Esophagus mucosa (tissue), 1 donor: ENCODE data around the gene CCDC134. TPM values are rescaled to one million over a fixed set of nuclear protein-coding genes. Genes with fewer than 3 reads are reported as not detected.
"Not testable (repeated sequence)": the region's sequence is repeated elsewhere in the genome, so short reads cannot be mapped to it uniquely, and the experiment has no call there.

Experiments
- ATAC-seq: fragments of 200-7000 bp; cut with Tn5 transposase; one replicate; pipeline ENCODE4 v1.9.1; 2020
- total RNA-seq: library from RNA; stranded (reverse); gene quantifications from one replicate; pipeline ENCODE4 v1.2.4, GENCODE V29; 2023
- donor health status: DM: yes; HTN: yes; CAD: no.

The CCDC134 gene
- total RNA-seq, 1 donor from 2014 or later = 6.9 TPM

DNA sequence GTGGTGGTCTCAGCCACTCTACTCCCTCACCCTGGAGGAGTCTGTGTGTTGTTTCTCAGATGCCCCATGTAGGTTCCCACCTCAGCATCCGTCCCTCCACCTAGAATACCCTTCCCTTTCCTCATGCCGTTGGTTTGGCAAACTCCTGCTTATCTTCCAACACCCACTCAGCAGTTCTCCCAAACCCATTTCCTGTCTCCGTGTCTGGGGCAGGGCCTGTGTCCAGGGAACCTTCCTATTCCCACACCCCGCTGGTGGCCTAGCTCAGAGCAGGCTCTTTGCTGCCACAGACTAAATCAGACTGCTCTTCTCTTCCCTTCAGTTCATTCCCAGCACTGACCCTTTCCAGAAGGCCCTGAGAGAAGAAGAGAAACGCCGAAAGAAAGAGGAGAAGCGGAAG is 24.9 kb downstream of the CCDC134 start:
- no peak for ATAC-seq

GRCh38 chr22:41826021-41826420 is 25.5 kb downstream of the CCDC134 start:
- ATAC-seq = no peak

DNA sequence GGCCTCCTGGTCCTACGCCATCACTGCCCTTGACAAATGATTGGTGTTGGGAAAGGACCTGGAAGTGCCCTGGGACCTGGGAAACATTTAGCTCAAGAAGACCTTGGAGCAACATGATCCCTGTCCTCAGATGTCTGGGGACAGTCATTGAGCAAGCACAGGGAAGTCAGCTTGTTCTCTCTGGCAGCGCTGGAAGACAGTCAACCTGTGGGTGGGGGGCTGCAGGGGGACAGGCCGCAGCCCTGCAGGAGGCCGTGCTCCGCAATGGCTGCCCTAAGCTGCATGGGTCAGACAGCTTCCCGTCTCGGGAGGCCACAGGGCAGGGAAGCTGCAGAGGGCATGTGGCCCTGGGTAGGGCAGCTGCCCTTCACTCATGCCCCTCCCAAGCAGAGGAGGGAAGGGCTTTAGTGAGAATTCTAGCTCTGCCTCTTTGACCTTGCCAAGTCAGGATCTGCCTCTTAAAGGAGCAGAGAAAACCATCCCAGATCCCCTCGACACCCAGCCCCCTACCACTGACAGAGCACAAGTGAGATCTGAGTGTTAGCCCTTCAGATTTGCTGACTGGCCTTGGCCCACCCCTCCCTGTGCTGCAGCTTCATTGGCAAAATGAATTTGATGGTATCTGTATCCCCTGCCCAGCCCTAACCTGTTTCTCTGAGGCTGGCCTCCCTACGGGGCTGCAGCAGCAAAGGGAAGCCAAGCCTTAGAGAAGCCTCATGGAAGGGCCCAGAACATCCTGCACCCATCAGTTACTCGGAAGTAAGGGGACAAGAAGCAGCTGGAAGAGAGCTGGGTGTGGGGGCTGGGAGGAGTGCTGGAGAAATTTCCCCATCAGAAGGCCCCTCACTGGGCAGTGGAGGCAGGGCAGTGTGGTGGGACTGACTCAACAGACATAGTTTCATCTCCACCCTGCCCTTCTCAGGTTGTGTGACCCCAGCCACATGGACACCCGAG is 26.2 kb downstream of the CCDC134 start:
- no peak for ATAC-seq

- no peak for ATAC-seq
Measured at GRCh38 chr22:41827671-41828070, 27.2 kb downstream of the CCDC134 start.

DNA sequence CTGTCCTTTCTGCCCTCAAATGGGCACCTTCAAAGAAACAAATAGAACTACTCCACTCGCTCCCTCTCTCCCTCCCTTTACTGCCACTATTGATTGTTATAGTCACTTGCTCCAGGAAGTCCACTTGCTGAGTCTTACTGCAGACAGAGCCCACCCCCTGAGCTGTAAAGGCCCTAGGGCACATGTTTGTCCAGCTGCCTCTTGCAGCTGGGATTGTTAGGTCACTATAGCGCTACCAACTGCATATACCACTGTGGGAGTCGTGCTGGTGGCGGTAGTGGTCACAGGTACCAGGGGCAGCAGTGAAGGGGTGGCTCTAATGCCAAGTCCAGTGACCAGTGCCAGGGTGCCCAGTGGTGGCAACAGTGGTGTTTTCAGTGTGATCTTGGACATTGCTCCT is 28.0 kb downstream of the CCDC134 start:
- no peak for ATAC-seq

GRCh38 chr22:41830174-41830573 is 29.7 kb downstream of the CCDC134 start:
- ATAC-seq = no peak

DNA sequence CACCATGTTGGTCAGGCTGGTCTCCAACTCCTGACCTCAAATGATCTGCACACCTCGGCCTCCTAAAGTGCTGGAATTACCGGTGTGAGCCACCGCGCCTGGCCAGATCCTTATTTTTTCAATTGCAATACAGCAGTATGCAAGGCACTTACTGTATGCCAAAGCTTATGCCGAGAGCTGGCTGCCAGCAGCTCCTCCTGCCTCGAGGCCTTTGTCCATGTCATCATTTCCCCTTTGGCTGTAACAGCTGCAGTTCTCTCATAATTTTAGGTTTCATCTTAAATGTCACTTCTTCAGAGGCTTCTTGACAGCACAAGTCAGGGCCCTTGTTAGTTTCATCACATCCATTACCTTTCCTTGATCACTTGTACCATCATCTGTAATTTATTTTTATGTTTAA is 30.9 kb downstream of the CCDC134 start:
- ATAC-seq = no peak

DNA sequence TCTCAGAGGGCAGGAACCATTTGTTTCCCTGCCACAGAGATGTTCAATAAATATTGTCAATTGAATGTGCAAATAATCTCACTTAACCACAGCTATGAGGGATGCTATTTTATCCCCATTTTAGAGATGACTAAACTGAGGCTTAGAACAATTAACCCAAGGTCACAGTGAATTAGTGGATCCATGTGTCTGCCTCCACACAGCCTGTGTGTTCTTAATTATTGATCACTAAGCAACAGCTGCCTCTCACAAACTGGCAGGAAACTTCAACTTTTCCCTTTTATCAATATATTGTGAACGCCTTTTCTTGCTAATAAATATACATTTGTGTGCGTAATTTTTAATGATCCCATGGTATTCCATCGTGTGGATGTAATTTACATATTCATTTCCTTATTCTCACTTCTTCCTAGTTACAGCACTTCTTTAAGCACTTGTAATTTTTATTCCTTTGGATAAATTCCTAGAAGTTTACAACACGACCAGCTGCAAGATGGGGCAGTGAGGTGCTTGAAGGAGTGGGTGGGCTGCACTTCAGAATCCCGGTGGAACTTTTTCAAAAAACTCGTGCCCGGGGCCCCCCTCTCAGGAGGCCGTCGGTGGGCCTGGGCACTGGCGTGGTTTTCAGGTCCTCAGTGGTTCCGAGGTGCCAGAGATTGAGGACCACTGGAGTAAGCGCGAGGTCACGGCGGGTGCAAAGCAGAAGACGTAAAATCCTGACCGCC is 31.5 kb downstream of the CCDC134 start:
- ATAC-seq = no peak

GRCh38 chr22:41832553-41833368 is 32.3 kb downstream of the CCDC134 start, which contains the start of gene SREBF2:
SREBF2 (plus strand) TSS chr22:41833105; CDS start chr22:41833271, 166 bp downstream.
- ATAC-seq = peak; percentile 96

- ATAC-seq = peak; percentile 32
Measured at GRCh38 chr22:41833369-41834004, 33.0 kb downstream of the CCDC134 start.

DNA sequence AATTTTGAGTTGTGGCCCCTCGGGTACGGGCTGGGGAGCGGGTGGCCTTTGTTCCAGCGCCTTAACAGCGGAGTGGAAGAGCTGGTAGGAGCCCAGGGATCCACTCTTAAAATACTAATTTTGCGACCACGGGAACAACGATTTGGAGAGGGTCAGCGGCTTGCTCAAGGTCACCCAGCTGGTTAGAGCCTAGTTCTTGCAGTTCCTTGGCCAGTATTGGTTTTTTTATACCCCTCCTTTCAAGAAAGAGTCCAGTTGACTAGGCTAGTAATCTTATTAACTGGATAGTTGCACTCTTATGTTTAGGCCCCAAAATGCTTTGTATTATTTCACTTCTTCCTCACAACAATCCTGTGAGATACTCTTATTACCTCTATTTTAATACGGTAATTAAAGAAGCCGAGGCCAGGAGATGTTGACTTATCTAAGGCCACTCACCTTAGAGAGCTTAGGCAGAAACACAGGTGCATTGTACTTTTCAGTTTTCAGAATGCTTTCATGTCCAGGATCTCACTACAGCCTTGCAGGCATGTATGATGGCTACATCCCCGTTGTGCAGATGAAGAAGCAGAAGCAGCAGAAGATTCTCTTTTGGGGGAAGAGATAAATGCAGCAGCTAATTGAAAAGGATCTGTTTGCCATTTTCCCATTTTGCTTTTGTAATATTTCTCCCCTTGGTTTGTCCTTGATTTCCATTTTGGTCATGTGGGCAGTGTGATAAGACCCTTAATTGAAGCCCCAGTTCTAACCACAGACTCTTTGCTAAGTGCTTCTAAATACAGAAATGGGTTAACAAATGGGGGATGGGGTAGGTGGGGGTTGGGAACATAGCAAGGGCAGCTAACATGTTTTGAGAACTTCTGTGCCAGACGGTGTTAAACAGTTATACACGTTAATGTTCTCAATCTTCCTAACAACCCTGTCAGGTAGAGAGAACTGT is 33.8 kb downstream of the CCDC134 start:
- no peak for ATAC-seq

DNA sequence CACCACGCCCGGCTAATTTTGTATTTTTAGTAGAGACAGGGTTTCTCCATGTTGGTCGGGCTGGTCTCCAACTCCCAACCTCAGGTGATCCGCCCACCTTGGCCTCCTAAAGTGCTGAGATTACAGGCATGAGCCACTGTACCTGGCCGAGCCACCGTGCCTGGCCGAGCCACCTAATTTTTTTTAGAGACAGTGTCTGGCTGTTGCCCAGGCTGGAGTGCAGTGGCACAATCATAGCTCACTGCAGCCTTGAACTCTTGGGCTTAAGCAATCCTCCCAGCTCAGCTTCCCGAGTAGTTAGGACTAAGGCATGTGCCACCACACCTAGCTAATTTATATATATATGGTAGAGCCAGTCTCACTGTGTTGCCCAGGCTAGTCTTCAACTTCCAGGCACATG is 35.0 kb downstream of the CCDC134 start:
- ATAC-seq = not testable (repeated sequence)

DNA sequence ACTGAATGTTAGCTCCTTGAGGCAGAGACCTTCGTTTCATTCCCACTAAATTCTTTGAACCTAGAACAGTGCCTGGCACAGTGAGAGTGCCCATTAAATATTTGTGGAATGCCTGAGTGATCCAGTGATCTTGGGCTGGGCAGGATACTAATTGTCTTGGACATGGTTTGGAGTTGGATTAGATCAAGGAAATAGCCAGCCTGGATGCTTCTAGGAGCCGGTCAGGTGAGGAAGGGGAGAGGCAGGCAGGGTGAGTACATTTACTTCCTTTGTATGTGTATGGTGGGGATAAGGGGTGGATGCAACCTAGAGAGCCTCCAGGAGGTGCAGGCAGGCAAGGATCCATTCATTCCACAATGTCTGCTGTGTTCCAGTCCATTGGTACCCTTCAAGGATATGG is 36.1 kb downstream of the CCDC134 start:
- ATAC-seq = no peak

DNA sequence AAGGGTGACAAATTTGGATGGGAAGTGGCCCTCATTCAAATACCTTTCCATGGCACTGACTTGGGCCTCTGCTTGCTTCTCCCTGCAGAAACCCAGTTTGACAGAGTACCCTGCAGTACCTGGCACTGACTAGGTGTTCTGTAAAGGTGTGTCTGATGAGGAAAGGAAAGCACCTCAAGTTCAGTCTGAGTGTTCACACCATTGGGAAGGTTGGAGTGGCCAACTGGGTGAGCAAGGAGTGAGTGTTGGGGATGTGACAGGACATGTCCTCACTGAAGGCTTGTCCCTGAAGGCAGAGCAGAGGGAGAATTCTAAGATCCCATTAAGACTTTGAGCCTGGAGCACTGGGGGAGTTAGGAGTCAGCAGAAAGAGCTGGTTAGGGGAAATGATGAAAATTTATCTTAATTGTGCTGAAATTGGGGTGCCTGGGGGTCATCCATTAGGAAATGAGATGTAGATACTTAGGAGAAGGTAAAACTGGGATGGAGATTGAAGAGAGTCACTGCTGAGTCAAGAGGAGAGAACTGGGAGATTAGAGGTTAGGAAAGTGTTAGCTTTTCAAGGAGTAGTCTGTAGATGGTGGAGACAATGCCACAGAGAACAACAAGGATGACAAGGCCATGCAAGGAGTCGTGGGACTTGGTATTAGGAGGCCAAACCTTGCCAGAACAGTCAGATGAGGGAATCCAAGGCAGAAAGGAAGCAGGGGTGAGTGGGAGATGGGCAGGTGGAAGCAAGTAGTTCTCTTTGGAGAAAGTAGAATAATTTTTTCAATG is 38.6 kb downstream of the CCDC134 start:
- peak; percentile 92 for ATAC-seq

DNA sequence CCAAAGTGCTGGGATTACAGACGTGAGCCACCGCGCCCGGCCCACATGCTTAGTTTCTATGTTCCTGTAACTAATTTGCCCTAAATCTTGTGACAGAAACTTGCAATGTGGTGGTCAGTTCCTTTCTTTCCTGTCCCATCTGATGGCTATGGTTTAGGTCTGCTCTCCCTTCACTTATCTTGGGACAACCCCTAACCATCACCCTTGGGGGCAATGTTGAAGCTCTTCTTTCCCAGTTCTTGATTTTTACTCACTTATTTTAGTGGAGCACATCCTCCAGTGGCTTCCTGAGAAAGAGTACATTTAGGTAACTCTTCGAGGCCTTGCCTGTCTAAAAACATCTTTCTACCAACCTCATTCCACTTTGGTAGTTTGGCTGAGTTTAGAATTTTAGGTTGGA is 39.7 kb downstream of the CCDC134 start:
- ATAC-seq = no peak

DNA sequence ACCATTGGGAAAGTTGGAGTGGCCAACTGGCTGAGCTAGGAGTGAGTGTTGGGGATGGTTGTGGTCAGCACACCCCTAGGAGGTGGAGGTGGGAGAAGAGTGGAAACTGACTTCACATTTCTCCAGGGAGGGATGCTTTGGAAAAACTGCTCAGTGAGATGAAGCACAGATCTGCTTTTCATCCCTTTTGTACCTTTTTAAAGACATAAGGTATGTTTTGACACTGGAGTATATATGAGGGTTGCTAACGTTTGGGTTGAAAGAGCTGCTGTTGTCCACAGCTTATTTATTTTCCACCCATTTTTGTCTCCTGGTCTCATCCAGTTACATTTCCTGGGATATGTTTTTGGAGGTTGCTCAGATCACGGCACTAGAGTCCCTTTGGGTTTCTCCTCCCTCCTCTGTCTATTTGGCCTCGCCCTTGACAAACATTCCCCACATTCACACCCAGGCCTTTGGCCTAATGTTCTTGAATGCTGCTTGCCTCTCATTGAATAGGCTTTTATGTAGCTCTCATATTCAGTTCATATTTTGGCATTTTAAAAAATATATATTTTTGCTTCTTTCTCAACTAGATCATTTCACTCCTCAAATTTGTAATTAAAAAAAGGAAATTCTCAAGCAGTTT is 40.7 kb downstream of the CCDC134 start:
- peak; percentile 17 for ATAC-seq

DNA sequence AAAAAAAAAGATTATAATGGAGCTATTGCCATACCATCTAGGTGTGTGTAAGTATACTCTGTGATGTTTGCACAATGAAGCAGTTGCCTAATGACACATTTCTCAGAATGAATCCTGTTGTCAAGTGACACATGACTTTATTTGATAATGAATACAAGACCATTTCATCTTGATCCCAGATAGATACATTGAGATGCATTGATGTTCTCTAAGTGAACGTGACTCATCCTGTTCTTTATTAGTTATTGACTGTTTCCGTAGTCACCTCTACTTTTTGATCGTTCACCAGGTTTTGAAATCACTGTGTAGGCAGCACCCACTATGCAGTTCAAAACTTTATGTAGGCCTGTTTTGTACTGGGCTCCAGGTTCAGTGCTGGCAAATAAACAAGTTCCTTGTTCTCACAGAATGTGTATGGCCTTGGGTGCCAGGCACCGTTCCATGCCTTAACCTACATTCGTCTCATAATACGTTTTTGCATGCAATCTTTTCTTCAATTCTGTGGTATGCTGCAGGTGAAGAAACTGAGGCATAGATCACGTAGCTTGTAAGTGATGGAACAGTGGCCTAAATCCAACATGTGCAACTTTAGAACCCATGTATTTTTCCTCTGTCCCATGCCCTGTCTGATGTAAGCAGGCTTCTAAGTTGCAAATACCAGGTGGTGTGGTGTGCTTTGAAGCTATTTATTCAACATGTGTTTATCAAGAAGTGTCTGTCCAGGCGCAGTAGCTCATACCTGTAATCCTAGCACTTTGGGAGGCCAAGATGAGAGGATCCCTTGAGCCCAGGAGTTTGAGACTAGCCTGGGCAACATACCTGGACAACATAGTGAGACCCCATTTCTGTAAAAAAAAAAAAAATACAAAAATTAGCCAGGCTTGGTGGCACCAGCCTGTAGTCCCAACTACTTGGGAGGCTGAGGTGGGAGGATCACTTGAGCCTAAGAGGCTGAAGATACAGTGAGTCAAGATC is 42.8 kb downstream of the CCDC134 start:
- peak; percentile 6 for ATAC-seq

- ATAC-seq = no peak
Measured at GRCh38 chr22:41844036-41844435, 43.6 kb downstream of the CCDC134 start.
